NCI-H1694 treated with DMSO at 0.1 percent for 48 hours (cell line): ENCODE results near the gene ACTG1.

ENCODE experiments used
- DNase-seq: peaks from one replicate; lab custom pipeline; 2025; lab: John Stamatoyannopoulos, UW

Gene ACTG1

GRCh38 chr17:81512562-81513371, at the start of gene ACTG1:
Gene ACTG1, minus strand, starts transcription at chr17:81512799. Its CDS starts 445 bp downstream, at chr17:81512354.
- peak; percentile 85 for DNase-seq

- no peak for DNase-seq
Measured at GRCh38 chr17:81561494-81561885, 48.9 kb upstream of the ACTG1 start.

GRCh38 chr17:81558941-81559806, 46.6 kb upstream of the ACTG1 start:
- no peak for DNase-seq

- DNase-seq, result no peak
Measured at GRCh38 chr17:81558115-81558468, 45.5 kb upstream of the ACTG1 start.

- no peak for DNase-seq
Measured at GRCh38 chr17:81557276-81558114, 44.9 kb upstream of the ACTG1 start.

- no peak for DNase-seq
Measured at GRCh38 chr17:81556863-81557262, 44.3 kb upstream of the ACTG1 start.

GRCh38 chr17:81556175-81556691, 43.6 kb upstream of the ACTG1 start:
- DNase-seq, result no peak

GRCh38 chr17:81553616-81554181, 41.1 kb upstream of the ACTG1 start:
- DNase-seq, result no peak

GRCh38 chr17:81553018-81553615, 40.5 kb upstream of the ACTG1 start:
- DNase-seq, result peak; percentile 49

- peak; percentile 69 for DNase-seq
Measured at GRCh38 chr17:81552244-81553017, 39.8 kb upstream of the ACTG1 start, which contains the start of gene FAAP100. Gene FAAP100, minus strand, starts transcription at chr17:81552353. Its CDS starts 23 bp downstream, at chr17:81552330.

- DNase-seq, result no peak
Measured at GRCh38 chr17:81551458-81552243, 39.1 kb upstream of the ACTG1 start.

- DNase-seq, result no peak
Measured at GRCh38 chr17:81550830-81551457, 38.3 kb upstream of the ACTG1 start.

- no peak for DNase-seq
Measured at GRCh38 chr17:81550285-81550684, 37.7 kb upstream of the ACTG1 start.

- DNase-seq, result no peak
Measured at GRCh38 chr17:81549826-81550225, 37.2 kb upstream of the ACTG1 start.

GRCh38 chr17:81549031-81549557, 36.5 kb upstream of the ACTG1 start:
- DNase-seq, result no peak

GRCh38 chr17:81547614-81547982, 35.0 kb upstream of the ACTG1 start:
- no peak for DNase-seq

- DNase-seq, result no peak
Measured at GRCh38 chr17:81546906-81547613, 34.5 kb upstream of the ACTG1 start.
